GM19035 (cell line): ENCODE results near the gene CNTN5.

ENCODE experiments used
- ATAC-seq: cut with Tn5 transposase; IDR thresholded peaks from one replicate; pipeline ENCODE4 v1.9.1; 2021; ENCODE audit not compliant: unreplicated experiment

The CNTN5 gene

DNA sequence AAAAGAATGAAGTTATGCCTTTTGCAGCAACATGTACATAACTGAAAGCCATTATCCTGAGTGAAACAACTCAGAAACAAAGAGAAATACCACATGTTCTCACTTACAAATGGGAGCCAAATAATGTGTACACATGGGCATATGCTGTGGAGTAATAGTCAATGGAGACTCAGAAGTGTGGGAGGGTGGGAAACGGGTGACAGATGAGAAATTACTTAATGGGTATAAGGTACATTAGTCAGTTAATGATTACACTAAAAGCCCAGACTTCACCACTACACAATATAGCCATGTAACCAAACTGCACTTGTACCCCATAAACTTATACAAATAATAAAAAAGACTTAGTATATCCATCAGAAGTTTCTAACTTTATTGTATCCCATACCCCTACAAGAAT, 992.3 kb downstream of the CNTN5 start:
- no peak for ATAC-seq

DNA sequence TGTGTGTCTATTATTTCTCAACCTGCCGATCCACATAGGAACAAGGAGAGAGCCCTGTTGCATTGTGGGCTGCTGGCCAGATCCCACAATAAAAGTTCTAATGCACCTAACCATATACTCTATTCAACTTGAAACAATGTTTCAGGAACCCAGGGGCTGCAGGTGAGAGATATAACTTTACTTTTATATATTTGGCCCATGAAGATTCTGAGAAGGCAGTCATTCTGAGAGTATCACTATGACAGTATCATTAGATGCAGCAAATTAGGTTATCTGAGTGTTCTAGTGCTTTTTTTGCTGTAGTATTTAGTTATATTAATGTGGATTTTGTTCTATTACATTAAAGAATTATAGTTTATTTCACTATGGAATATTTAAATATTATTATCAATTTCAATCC, 1011.2 kb downstream of the CNTN5 start:
- ATAC-seq, result no peak

DNA sequence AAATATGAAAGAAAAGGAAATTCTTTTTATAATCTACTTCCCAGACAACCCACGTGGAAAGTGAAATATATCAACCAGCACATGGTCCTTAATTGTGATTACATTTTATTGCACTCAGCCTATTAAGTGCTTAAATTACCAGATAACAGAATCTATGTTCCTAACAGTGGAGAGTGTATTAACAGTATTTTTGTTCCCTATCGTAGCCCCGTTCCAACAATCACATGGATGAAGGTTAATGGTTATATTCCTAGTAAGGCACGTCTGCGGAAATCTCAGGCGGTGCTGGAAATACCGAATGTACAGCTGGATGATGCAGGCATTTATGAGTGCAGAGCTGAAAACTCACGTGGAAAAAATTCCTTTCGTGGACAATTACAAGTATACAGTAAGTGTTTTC, 1040.3 kb downstream of the CNTN5 start:
- no peak for ATAC-seq

DNA sequence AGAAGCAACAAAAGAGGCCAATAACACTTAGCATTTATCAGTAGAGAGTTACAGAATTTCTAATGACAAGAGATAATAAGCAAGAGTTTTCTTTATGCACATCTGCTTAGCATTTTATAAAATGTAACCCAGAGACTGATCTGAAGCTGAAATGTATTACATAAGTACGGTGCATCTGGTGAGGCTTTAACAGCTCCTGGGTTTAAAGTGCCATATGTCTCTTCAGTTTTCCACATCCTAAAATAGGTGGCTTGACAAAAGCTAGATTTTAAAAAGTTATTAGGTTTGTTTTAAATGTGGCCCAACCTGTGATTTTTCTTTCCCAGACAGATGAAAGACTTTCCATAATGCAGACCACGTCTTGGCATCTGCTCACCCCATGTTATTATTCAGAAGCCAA, 1045.7 kb downstream of the CNTN5 start:
- no peak for ATAC-seq

DNA sequence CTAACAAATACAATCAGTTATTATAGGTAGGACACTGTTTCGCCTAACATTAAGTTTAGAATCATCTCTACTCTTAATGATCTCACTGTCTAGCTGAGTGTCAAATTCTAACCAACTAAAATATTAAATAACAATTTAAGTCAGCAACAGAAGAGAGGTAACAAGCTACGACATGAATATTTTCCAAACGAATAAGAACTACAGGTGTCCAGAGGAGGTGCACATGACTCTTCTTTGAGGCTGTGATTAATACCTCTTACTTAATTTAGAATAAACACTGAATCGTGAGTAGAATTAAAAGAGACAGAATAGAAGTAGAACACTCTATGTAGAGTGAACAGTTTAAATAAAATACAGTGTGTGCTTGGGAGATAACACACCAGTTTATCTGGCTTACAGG, 1047.4 kb downstream of the CNTN5 start:
- ATAC-seq, result no peak

DNA sequence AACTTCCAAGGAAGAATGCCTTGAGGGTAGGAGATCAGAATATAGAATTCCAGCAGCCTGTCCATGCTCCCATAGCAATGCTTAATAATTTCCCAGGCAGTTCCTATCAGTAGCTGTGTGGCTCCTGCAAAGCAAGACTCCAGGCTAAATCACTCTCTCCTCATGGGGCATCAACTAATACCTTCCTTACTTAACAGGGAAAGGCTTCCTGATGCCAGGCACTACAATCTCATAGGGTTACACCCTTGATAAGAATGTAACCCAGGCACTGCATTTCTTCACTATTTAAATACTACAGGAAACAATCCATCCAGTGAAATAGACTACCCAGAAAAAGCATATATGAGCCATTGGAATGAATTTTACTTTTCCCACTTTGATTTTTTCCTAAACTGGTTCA, 1051.4 kb downstream of the CNTN5 start:
- no peak for ATAC-seq

DNA sequence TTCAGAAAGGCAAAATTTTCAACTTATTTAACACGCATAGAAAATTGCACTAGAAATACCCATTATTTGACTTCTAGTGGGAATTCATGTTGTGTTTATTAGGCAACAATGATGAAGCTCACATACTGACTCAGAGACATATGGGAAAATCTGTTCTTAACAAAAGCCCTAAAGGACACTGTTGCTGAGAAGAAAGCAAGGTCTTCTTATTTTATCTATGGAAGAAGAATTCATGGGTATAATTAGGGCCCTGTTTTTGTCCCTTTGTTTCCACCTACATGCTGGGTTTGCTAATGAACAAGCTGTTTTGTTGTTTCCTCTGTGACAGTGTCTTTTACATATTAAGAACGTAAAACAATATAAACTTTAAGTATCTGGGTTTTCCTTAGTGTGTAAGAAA, 1059.6 kb downstream of the CNTN5 start:
- no peak for ATAC-seq

DNA sequence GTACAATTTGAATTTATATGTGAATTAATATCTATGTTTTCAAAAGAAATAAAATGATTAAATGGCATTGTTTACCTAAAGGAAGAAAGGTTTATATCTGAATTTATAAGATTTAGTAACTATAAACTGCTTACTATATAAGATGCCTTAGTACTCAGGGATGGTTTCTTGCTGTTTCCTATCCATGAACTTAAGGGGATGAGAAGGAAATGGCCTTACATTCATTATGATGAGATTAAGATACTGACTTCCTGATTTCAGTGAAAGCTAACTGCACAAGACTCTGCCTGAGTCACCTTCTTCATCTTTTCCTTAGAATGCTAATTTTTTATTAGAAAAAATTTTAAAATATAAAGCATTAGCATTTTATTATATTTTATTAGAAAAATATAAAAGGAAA, 1060.1 kb downstream of the CNTN5 start:
- ATAC-seq, result no peak

DNA sequence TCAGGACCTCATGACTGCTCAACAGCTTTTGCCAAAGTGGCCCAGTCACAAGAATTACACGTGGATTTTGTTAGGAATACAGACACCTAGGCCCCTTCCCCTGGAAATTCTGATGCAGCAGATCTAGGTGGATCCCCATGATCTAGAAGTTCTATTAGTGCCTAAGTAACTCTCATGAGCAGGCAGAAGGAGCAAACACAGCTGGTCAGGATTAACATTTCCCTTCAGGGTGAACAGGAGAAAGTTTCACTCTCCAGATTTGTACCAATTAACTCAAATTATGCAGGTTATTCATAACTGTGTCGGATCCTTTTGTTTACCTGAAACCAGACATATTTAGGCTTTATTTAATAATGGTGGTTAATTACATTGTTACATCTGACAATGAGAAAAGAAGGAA, 1072.9 kb downstream of the CNTN5 start:
- no peak for ATAC-seq

DNA sequence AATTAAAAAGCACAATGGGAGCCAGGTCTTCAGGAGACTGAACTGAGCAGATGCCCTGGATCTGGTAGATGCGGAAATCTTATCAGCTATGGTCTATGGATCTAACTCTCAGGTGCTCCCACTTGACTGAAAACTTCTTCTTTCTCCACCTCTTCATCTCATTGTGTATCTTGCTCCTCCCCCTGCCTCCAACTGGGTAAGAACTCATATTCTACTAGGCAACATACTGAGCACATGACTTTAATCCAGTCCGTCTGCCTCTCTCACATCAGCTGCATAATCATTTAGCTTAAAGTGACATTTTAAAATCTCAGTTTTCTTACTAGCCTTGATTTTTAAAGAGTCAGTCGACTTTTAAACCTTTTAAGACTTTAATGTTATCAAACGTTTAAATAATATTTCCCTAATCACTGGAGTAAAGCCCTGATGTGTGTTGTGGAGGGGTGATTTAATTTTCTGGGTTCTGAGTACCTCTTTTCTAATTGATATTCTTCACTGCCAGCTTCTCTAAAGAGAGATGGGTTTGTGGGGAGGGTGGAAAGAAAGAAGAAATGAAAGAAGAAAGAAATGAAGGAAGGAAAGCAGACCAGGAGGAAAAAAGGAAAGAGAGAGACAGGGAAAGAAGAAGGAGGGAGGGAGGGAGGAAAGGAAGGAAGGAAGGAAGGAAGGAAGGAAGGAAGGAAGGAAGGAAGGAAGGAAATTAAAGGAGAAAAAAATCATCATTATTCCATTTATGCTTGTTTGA, 1073.5 kb downstream of the CNTN5 start:
- no peak for ATAC-seq

DNA sequence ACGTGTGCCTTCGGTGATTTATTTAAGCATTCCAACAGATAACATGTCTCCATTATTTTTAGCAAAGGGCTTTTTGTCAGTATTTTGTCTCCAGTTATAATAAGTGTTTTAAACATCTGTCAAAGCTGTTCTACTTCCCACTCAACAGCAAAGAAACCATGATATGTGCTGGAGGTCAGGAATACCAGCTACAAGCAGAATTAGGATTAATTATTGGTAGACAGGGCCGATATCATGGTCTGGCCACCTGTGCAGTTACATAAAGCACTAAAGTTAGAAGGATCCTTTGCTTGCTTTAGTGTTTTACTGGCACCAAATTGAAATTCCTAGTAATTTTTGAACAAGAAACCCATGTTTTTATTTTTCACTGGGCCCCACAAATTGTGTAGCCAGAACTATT, 1075.1 kb downstream of the CNTN5 start:
- no peak for ATAC-seq

DNA sequence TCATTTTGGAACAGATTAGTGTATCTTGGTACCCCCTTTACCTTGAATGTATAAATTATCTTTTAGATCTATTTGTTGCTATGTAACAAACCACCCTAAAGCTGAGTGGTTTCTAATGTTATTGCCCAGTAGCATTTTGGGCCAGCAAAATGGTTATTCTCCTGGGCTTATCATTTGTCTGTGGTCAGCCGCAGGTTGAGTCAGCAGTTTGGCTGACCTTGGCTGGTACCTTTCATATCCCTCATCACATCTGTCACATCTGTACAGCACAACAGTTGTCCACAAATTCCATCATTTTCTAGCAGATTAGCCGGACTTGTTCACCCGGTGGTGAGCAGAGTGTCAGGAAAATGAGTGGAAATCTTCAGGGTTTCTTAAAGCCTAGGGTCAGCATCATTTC, 1077.8 kb downstream of the CNTN5 start:
- ATAC-seq, result no peak

DNA sequence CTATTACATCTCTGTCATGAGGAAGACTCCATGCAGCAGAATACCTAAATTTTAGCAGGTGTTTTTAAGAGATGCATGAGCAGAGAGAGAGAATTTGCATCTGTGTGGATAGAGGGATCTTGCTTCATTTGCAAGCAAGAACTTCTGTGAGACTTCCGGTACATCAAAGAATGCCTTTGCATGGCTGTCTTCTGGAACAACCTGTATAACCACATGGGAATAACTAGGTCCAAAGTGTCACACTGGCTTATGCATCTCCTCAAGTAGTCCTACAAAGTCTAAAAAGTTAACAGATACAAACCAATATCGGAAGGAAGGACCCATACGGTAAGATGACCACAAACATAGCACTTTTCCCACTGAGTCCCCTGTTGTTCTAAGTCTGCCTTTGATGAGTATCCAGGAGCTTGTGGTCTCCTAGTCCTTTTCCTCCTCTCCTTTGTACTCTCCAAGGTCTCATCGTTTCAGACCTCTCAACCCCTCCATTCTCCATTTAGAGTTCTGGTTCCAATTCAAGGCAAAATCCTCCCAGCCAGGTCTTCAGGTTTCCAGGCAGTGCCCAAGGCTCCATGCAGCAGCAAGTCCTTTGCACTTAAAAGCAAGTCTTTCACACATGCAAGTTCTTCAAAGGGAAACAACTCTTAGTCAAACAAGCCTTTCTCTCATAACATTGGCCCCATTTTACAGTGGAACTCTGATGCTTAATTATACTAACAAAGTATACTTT, 1084.7 kb downstream of the CNTN5 start:
- no peak for ATAC-seq

DNA sequence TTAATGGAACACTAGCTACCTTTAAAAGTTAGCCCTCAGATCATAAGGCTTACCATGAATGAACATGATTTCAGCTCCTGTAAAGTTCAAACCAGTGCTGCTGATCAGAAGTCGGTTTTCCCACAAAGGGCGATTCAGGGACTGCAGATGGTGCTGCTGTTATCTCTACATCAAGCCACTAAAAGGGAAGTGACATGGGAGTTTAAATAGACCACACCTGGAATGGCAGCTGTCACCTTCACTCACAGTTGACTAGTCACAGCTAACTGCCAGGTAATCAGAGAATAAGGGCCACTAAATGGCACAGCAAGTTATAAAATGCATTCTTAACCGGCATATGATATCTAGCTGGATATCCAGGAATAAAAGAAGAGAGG, 1085.2 kb downstream of the CNTN5 start:
- ATAC-seq, result no peak

DNA sequence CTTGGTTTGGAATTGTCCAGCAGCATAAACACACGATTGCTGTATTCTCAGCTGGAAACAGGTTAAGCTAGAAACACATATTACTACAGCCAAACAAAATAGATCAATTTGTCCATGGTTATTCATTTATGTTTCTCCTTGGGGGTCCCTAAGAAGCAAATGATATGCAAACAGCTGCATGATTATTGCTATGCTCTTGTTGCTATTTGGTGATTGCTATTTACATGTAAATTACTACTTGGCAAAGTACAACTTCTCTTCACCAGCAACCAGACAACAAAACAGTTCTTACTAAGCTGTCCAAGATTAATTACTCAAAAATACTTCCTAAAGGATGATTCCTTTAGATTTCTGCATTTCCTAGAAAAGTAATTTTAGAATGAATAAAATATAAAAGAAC, 1098.4 kb downstream of the CNTN5 start:
- ATAC-seq, result no peak

DNA sequence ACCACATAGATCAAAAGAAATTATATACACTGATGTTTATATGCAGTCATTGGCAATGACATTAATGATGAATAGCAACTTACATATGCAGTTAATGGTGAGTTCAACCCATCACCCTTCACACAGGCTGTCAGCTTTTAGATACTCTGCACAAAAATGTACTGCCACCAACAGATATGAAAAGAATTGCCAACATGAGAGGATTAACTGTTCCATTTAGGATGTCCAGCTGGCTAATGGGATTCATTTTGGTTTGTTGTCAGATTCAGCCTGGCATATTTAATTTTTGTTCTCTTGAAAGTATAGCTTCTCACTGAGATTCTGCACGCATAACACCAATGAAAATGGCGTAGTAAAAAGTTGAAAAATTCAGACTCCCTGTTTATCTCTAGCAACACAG, 1112.4 kb downstream of the CNTN5 start:
- no peak for ATAC-seq

DNA sequence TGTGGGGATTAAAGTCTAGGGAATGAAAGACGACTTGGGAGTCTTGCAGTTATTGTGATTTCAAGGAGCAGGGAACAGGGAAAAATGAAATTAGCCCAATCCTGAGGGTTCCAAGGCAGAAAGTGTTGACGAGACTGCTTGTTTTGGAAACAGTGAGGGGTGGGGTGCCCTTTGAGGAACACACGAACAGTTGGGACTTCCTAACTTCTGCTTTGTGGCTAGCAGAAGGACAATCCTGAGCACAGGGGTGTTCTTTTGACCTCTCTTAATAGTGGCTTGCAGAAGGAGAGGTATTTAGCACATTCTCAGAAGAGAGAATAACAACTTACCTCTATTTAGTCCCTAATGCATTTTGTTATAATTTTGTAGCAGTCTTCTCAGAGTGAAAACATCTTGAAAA, 1120.5 kb downstream of the CNTN5 start:
- ATAC-seq, result no peak

DNA sequence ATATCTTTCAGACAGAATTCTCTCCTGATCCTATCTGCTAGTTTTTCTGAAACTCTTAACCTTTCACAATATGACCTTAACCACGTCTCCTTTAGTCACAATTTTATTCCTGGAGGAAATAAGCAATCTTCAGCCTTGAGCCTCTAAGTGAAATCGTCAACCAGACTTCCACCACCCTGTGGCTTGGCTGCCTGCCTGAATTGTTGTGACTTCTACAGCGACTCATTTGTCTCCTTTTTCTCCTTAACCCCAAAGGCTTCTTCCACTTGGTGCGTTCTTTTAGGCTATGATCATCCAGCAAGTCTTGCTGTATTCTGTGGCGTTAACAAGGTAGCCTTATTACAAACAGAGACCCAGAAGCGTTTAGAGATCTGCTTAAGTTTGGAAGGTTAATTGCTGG, 1131.2 kb downstream of the CNTN5 start:
- ATAC-seq, result no peak

DNA sequence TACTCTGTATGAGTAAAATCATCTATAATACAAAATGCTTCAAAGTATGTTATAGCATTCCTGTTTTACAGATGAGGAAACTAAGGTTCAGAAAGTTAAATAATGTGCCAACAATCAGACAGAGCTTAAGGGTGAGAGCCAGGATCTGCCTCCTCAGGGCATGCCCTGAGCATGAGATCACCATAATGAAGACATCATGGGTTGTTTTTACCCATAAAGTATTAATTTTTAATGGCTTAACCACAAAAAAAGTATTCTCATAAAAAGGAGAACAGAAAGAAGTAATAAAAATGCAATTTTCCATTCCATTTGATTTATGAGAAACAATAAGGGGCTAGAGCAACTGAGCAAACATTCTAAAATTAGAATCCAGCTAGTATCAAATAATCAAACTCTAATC, 1132.0 kb downstream of the CNTN5 start:
- ATAC-seq, result no peak

DNA sequence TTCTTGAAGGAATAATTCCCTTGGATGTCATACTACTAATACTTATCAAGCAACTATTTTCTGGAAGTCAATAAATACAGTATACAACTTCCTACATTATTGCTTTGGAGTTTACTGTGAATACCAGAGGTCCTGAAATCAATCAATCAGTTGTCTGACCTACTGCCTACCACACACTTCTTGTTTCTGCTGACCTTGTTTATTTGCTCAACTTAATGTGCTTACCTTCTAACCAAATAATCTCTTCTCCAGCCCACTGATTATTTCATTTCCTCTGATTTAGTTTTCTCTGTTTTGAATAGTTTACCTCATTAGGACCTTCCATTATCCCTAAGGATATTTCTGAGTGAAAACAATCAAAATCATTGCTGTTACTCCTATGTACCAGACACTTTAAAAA, 1142.7 kb downstream of the CNTN5 start:
- no peak for ATAC-seq

DNA sequence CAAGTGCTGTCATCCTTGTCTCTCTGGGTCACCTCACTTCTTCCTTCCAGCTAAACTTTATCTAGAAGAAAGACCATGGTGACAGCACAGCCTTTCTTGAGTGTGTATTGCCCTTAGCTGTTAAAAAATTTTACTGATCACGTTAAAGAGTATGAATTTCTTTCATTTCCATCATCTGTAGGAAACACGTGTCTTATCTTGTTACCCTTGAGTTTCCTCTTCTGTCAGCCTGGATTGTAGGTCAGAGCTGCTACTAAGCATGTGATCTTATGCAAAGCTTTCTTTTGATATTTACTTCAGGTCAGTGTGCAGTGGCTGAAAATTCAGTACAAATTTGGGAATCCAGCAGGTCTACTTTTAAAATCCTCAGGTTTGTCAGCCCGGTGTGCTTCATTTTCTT, 1154.1 kb downstream of the CNTN5 start:
- no peak for ATAC-seq

DNA sequence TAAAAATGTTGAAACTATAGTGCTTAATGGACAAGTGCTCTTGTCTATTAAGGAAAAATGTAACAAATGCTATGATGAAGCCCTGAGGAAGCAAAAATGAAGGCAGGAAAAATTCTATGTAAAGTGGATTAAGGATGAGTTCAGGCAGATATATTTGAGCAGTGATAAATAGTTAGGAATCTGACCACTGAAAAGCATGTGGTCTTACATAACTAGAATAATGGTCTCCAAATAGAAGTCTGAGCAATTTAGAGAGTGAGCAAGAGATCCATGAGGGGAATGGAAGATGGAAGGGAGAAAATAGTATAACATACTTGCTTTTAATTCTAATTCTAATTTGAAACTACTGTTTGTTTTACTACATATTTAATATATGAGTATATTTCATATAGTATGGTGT, 1155.7 kb downstream of the CNTN5 start:
- ATAC-seq, result no peak

DNA sequence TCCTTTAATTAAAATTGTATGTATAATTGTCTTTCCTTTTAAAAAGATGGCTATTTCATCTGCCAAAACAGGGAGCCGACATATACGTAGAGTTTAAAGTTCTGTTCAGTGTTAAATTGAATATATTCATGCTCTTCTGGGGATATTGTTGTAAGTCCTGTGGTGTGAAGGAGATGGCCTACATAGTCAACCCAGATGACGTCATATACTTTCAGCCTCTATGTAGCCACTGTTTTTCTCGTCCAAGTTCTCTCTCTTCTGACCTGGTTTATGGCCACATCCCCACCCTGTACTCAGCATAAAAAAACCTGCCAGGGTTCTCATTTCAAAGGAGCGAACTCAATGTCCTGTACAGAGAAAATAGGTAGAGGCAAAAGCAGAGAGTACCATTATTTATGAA, 1156.9 kb downstream of the CNTN5 start:
- no peak for ATAC-seq
